SK-N-SH (cell line): ENCODE data around the gene PIP4K2B. TPM values are rescaled to one million over a fixed set of nuclear protein-coding genes. Genes with fewer than 3 reads are reported as not detected.

Source experiments
- CHD2 ChIP-seq: fragments of 150-350 bp; IDR thresholded peaks from 2 replicates; pipeline ENCODE4 v1.6.1; 2018; ENCODE audit warnings: low read length; ENCODE audit not compliant: partially characterized antibody
- CTCF ChIP-seq: fragments of 200-600 bp; sonication (generic); IDR thresholded peaks from 2 replicates; pipeline ENCODE4 v1.6.1; 2017; ENCODE audit warnings: antibody characterized with exemption, mild to moderate bottlenecking, moderate library complexity
- ELF1 ChIP-seq: IDR thresholded peaks from 2 replicates; pipeline ENCODE4 v1.4.0; 2012
- FOXM1 ChIP-seq: IDR thresholded peaks from 2 replicates; pipeline ENCODE4 v1.4.0; 2012; ENCODE audit warnings: low read depth, mild to moderate bottlenecking
- GABPA ChIP-seq: IDR thresholded peaks from 2 replicates; pipeline ENCODE4 v1.4.0; 2012; ENCODE audit warnings: low read depth, mild to moderate bottlenecking
- GATA2 ChIP-seq: sonication (generic); formaldehyde crosslinking; IDR thresholded peaks from 2 replicates; pipeline ENCODE4 v1.5.0; 2020; ENCODE audit warnings: mild to moderate bottlenecking, missing genetic modification reagents
- MEF2A ChIP-seq: IDR thresholded peaks from 2 replicates; pipeline ENCODE4 v1.4.0; 2012; ENCODE audit warnings: low read depth, borderline replicate concordance
- MXI1 ChIP-seq: IDR thresholded peaks from 2 replicates; pipeline ENCODE4 v1.6.1; 2012; ENCODE audit warnings: mild to moderate bottlenecking, low read depth, low read length, improper control_type of control experiment
- RAD21 ChIP-seq: IDR thresholded peaks from 2 replicates; pipeline ENCODE4 v1.6.1; 2012; ENCODE audit warnings: mild to moderate bottlenecking, low read length
- RCOR1 ChIP-seq: fragments of 150-350 bp; IDR thresholded peaks from 2 replicates; pipeline ENCODE4 v1.6.1; 2017; ENCODE audit warnings: antibody characterized with exemption, low read length
- REST ChIP-seq: IDR thresholded peaks from 2 replicates; pipeline ENCODE4 v1.6.1; 2012; ENCODE audit warnings: mild to moderate bottlenecking, low read depth, low read length, moderate library complexity
- TAF1 ChIP-seq: IDR thresholded peaks from 2 replicates; pipeline ENCODE4 v1.6.1; 2012; ENCODE audit warnings: low read depth, mild to moderate bottlenecking, low read length, moderate library complexity, borderline replicate concordance
- TEAD4 ChIP-seq: IDR thresholded peaks from 2 replicates; pipeline ENCODE4 v1.4.0; 2012; ENCODE audit warnings: mild to moderate bottlenecking, borderline replicate concordance; ENCODE audit not compliant: insufficient read depth
- USF1 ChIP-seq: IDR thresholded peaks from 2 replicates; pipeline ENCODE4 v1.4.0; 2012; ENCODE audit warnings: low read depth, borderline replicate concordance
- polyA plus RNA-seq, 3 experiments: library from polyadenylated mRNA; depleted of rRNA; stranded (reverse); fragments of >200 nt; gene quantifications; 2 replicates each; pipeline ENCODE4 v1.2.3, GENCODE V29; 2012
- TF ChIP-seq, protein P1 (sequence below): IDR thresholded peaks from 2 replicates; pipeline ENCODE4; 2012

Gene PIP4K2B
- polyA plus RNA-seq, 1 of the 3 experiments (the other 2 are of a cell fraction): 29.8 TPM

GRCh38 chr17:38729886-38730525, 69.3 kb downstream of the PIP4K2B start, which contains the start of gene CISD3 (continued):
- TF ChIP-seq MXI1: no peak; the same call in 1 of the 2 replicates
- no peak for TF ChIP-seq FOXM1
- TF ChIP-seq CTCF: peak; percentile 54
- TF ChIP-seq RAD21: peak; percentile 40; the same call in 1 of the 2 replicates
- no peak for TF ChIP-seq TAF1
- TF ChIP-seq REST: no peak
- TF ChIP-seq, protein P1, sequence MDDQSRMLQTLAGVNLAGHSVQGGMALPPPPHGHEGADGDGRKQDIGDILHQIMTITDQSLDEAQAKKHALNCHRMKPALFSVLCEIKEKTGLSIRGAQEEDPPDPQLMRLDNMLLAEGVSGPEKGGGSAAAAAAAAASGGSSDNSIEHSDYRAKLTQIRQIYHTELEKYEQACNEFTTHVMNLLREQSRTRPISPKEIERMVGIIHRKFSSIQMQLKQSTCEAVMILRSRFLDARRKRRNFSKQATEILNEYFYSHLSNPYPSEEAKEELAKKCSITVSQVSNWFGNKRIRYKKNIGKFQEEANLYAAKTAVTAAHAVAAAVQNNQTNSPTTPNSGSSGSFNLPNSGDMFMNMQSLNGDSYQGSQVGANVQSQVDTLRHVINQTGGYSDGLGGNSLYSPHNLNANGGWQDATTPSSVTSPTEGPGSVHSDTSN: no peak; the same call in 1 of the 2 replicates
- TF ChIP-seq CHD2: peak; percentile 25
- TF ChIP-seq MEF2A: no peak
- no peak for TF ChIP-seq GATA2
- TF ChIP-seq ELF1: no peak
- TF ChIP-seq USF1: no peak
- peak; percentile 28; the same call in 1 of the 2 replicates for TF ChIP-seq GABPA
- no peak for TF ChIP-seq RCOR1
- no peak for TF ChIP-seq TEAD4
